ENCODE results near the gene ATP7A. TPM values are rescaled to one million over a fixed set of nuclear protein-coding genes. Genes with fewer than 3 reads are reported as not detected.
"Not testable (repeated sequence)": the region's sequence is repeated elsewhere in the genome, so short reads cannot be mapped to it uniquely, and the experiment has no call there.

The ATP7A gene
- total RNA-seq, 8 experiments from 2014 or later: 6.0 to 13.3 (median 8.1) TPM

GRCh38 chrX:78064698-78065601 is 154.5 kb downstream of the ATP7A start:
- H3K4me3 ChIP-seq; H3K27ac ChIP-seq; in situ Hi-C loops (cut with MboI; ENCODE audit: low pct_unique_long_range_greater_than_20kb in 2 of 9, low sequenced_read_pairs in 9 of 9, unreplicated experiment in 9 of 9); H3K4me1 ChIP-seq (replicated peaks in 1 of 2): not testable (repeated sequence)
- peak in 7 of 8 experiments; percentile 78 to 95 (median 92) for ATAC-seq (replicated peaks in 6 of 8)
- 33 to 80% (median 72%) methylated on average over 1 to 5 of the region's 6 CpGs; no CpG with 5 or more reads in 5 of the 10 experiments for WGBS, 10 experiments

GRCh38 chrX:78066110-78066509 is 155.6 kb downstream of the ATP7A start:
- no peaks in the 10 kb centered on the region for H3K4me1 ChIP-seq (replicated peaks in 1 of 2)
- no peak overlapping the region for H3K4me3 ChIP-seq
- 40 to 100% (median 75%) methylated on average over 1 of the region's 1 CpG; no CpG with 5 or more reads in 6 of the 10 experiments for WGBS, 10 experiments
- no peak for ATAC-seq (replicated peaks in 6 of 8)
- in situ Hi-C loops (cut with MboI; ENCODE audit: low pct_unique_long_range_greater_than_20kb in 2 of 9, low sequenced_read_pairs in 9 of 9, unreplicated experiment in 9 of 9): no loop called here
- H3K27ac ChIP-seq: no peak overlapping the region

DNA sequence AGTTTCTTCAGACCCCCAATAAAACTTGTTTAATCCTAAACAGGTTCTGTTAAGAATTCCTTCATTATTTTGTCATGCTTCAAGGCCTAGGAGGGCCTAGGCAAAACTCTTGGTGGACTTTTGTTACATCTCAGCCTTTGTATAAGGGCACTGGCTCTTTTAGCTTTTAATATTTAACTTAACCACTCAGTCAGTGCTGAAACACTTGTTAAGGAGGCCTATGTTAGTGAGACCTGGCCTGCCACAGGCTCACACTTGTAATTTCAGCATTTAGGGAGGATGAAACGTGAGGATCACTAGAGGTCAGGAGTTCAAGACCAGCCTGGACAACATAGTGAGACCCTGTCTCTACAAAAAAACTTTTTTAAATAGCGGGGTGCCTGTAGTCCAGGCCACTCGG is 160.8 kb downstream of the ATP7A start:
- Histone ChIP-seq H3K27ac (no peak overlapping the region), H3K4me3 (no peak overlapping the region), H3K4me1 (replicated peaks in 1 of 2) (no peaks in the 10 kb centered on the region)
- no peak for ATAC-seq (replicated peaks in 6 of 8)
- in situ Hi-C loops (cut with MboI; ENCODE audit: low pct_unique_long_range_greater_than_20kb in 2 of 9, low sequenced_read_pairs in 9 of 9, unreplicated experiment in 9 of 9): no loop called here
- WGBS, 10 experiments: 38 to 43% methylated on average over 1 to 3 of the region's 3 CpGs; no CpG with 5 or more reads in 8 of the 10 experiments

GRCh38 chrX:78073147-78074077 is 162.9 kb downstream of the ATP7A start:
- ATAC-seq (replicated peaks in 6 of 8); in situ Hi-C loops (cut with MboI; ENCODE audit: low pct_unique_long_range_greater_than_20kb in 2 of 9, low sequenced_read_pairs in 9 of 9, unreplicated experiment in 9 of 9); H3K4me1 ChIP-seq (replicated peaks in 1 of 2); H3K27ac ChIP-seq; H3K4me3 ChIP-seq: not testable (repeated sequence)
- WGBS, 10 experiments: 63 to 100% (median 70%) methylated on average over 1 to 13 of the region's 14 CpGs; no CpG with 5 or more reads in 6 of the 10 experiments

GRCh38 chrX:78074088-78074487 is 163.6 kb downstream of the ATP7A start:
- Histone ChIP-seq H3K4me1 (replicated peaks in 1 of 2) (no peaks in the 10 kb centered on the region), H3K27ac (no peak overlapping the region), H3K4me3 (no peak overlapping the region)
- in situ Hi-C loops (cut with MboI; ENCODE audit: low pct_unique_long_range_greater_than_20kb in 2 of 9, low sequenced_read_pairs in 9 of 9, unreplicated experiment in 9 of 9): no loop called here
- ATAC-seq (replicated peaks in 6 of 8): no peak

- Histone ChIP-seq H3K4me3 (no peak overlapping the region), H3K27ac (no peak overlapping the region), H3K4me1 (replicated peaks in 1 of 2) (no peaks in the 10 kb centered on the region)
- no peak for ATAC-seq (replicated peaks in 6 of 8)
- 38 to 100% (median 82%) methylated on average over 1 to 5 of the region's 5 CpGs; no CpG with 5 or more reads in 4 of the 10 experiments for WGBS, 10 experiments
- in situ Hi-C loops (cut with MboI; ENCODE audit: low pct_unique_long_range_greater_than_20kb in 2 of 9, low sequenced_read_pairs in 9 of 9, unreplicated experiment in 9 of 9): no loop called here
Measured at GRCh38 chrX:78075787-78076389, 165.4 kb downstream of the ATP7A start.

GRCh38 chrX:78081413-78081812 is 170.9 kb downstream of the ATP7A start:
- in situ Hi-C loops (cut with MboI; ENCODE audit: low pct_unique_long_range_greater_than_20kb in 2 of 9, low sequenced_read_pairs in 9 of 9, unreplicated experiment in 9 of 9); H3K27ac ChIP-seq; H3K4me3 ChIP-seq; H3K4me1 ChIP-seq (replicated peaks in 1 of 2); ATAC-seq (replicated peaks in 6 of 8): not testable (repeated sequence)
- WGBS, 10 experiments: 29 to 100% (median 80%) methylated on average over 1 to 6 of the region's 6 CpGs; no CpG with 5 or more reads in 3 of the 10 experiments

DNA sequence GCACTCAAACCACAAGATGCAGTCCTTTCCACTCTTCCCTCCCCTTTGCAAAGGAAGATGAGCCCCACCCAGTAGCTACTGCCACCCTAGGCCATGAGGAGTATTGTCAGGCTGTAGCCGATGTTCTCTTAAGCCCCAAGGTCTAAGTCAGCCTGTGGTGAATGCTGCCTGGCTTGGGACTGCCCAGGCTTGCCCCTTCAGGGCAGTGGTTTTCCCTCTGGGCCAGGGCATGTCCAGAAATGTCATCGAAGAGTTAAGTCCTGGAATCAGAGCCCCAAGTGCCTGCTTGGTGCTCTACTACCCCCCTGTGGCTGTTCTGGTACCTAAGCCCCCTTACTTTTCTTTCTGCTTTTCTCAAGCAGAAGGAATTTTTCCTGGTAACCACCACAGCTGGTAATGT is 181.8 kb downstream of the ATP7A start:
- H3K27ac ChIP-seq: no peak overlapping the region
- 0 to 23% (median 20%) methylated on average over 1 to 2 of the region's 2 CpGs; no CpG with 5 or more reads in 7 of the 10 experiments for whole genome bisulfite sequencing, 10 experiments
- ATAC-seq (replicated peaks in 6 of 8): peak in 3 of 8 experiments; percentile 95 to 97 (median 96)
- in situ Hi-C loops (cut with MboI; ENCODE audit: low pct_unique_long_range_greater_than_20kb in 2 of 9, low sequenced_read_pairs in 9 of 9, unreplicated experiment in 9 of 9): no loop called here
- no peak overlapping the region for H3K4me3 ChIP-seq
- no peaks in the 10 kb centered on the region for H3K4me1 ChIP-seq (replicated peaks in 1 of 2)

- ATAC-seq (replicated peaks in 6 of 8): no peak
- H3K4me3 ChIP-seq: no peak overlapping the region
- in situ Hi-C loops (cut with MboI; ENCODE audit: low pct_unique_long_range_greater_than_20kb in 2 of 9, low sequenced_read_pairs in 9 of 9, unreplicated experiment in 9 of 9): no loop called here
Measured at GRCh38 chrX:78098108-78098507, 187.6 kb downstream of the ATP7A start.

More at GRCh38 chrX:78098108-78098507, 187.6 kb downstream of the ATP7A start:
- Histone ChIP-seq H3K27ac (no peak overlapping the region), H3K4me1 (replicated peaks in 1 of 2) (peaks cover 3 to 4% of the 10 kb centered on the region in 2 donors)

Other genes starting within 250 kb of the ATP7A start
- 100 to 1,000 TPM in 1 of 8 experiments, 10 to 100 TPM in 7; 44.7 to 140 (median 59.3) TPM for gene ATRX, start 124.5 kb upstream of the ATP7A start, total RNA-seq
- gene MAGT1, start 15.3 kb upstream of the ATP7A start, total RNA-seq: 10 to 100 TPM in 7 of 8 experiments, 1 to 10 TPM in 1; 8.0 to 84.0 (median 23.2) TPM
- 100 to 1,000 TPM; 369 to 724 (median 495) TPM for gene COX7B, start 11.2 kb upstream of the ATP7A start, total RNA-seq
- 1 to 10 TPM in 4 of 8 experiments, under 1 TPM in 2, not detected in 2; 0.43 to 1.8 (median 1.4) TPM for gene PGAM4, start 58.9 kb downstream of the ATP7A start, total RNA-seq
- gene PGK1, start 193.6 kb downstream of the ATP7A start, total RNA-seq: 100 to 1,000 TPM; 153 to 410 (median 343) TPM
- 10 to 100 TPM; 14.5 to 48.7 (median 28.6) TPM for gene TAF9B, start 229.0 kb downstream of the ATP7A start, total RNA-seq

Measured in motor neuron (in vitro differentiated cells).